Common myeloid progenitor, CD34-positive (primary cell): ENCODE data around the gene CCSER2.

Source experiments
- CTCF ChIA-PET: fragments of 350-600 bp; sonication (Branson Sonifier 250); formaldehyde crosslinking; loops from one replicate; lab custom pipeline; 2021; ENCODE audit warnings: antibody characterized with exemption; lab: Charles Lee
- POLR2A ChIA-PET: fragments of 350-600 bp; sonication (Branson Sonifier 250); formaldehyde crosslinking; loops from one replicate; lab custom pipeline; 2021; ENCODE audit warnings: antibody characterized with exemption; lab: Charles Lee
- DNase-seq, 3 donors: peaks; one replicate each; pipeline versions ENCODE4 v3.0.0 to v3.0.0-alpha.2; 2013
- H3K27ac ChIP-seq, 2 experiments: 1 replicate in 1 of 2; 2 replicates in 1 of 2; pipeline ENCODE4 v1.7.0; 2013; ENCODE audit warnings: inconsistent platforms in 2 of 2, low read length in 2 of 2, mild to moderate bottlenecking in 2 of 2, low read depth in 1 of 2, moderate library complexity in 1 of 2; ENCODE audit not compliant: severe bottlenecking in 2 of 2, insufficient read depth in 1 of 2, poor library complexity in 1 of 2
- H3K27me3 ChIP-seq, 5 experiments: replicated peaks in 2 of 5; 1 replicate in 3 of 5; 2 replicates in 2 of 5; pipeline versions ENCODE4 v1.6.1 to v1.7.0; 2013; ENCODE audit warnings: low read length in 4 of 5, mild to moderate bottlenecking in 2 of 5, moderate library complexity in 2 of 5, inconsistent platforms in 1 of 5; ENCODE audit not compliant: insufficient read depth in 5 of 5, control insufficient read depth in 4 of 5
- H3K36me3 ChIP-seq, 4 experiments: 1 replicate in 2 of 4; 2 replicates in 2 of 4; pipeline versions ENCODE4 v1.6.1 to v1.7.0; 2013; ENCODE audit warnings: low read length in 3 of 4, control low read depth in 1 of 4, mild to moderate bottlenecking in 1 of 4; ENCODE audit not compliant: control insufficient read depth in 4 of 4, insufficient read depth in 4 of 4
- H3K4me1 ChIP-seq, 4 experiments: 1 replicate in 3 of 4; 2 replicates in 1 of 4; pipeline versions ENCODE4 v1.6.1 to v1.7.1; 2013; ENCODE audit warnings: low read length in 3 of 4, mild to moderate bottlenecking in 3 of 4, control low read depth in 1 of 4, inconsistent platforms in 1 of 4, moderate library complexity in 1 of 4; ENCODE audit not compliant: control insufficient read depth in 4 of 4, insufficient read depth in 4 of 4; ENCODE audit errors: control extremely low read depth in 1 of 4
- H3K4me3 ChIP-seq, 7 experiments: 1 replicate in 4 of 7; 2 replicates in 3 of 7; pipeline versions ENCODE4 v1.5.1 to v1.7.0; 2013; ENCODE audit warnings: mild to moderate bottlenecking in 7 of 7, low read length in 6 of 7, moderate library complexity in 6 of 7, inconsistent platforms in 2 of 7, low read depth in 2 of 7, control low read depth in 1 of 7; ENCODE audit not compliant: insufficient read depth in 4 of 7, control insufficient read depth in 1 of 7; ENCODE audit errors: extremely low read depth in 1 of 7
- H3K9me3 ChIP-seq, 5 experiments: 1 replicate in 4 of 5; 2 replicates in 1 of 5; pipeline versions ENCODE4 v1.6.1 to v1.7.1; 2013; ENCODE audit warnings: low read length in 4 of 5, mild to moderate bottlenecking in 2 of 5, inconsistent platforms in 1 of 5, low read depth in 1 of 5, moderate library complexity in 1 of 5; ENCODE audit not compliant: control insufficient read depth in 4 of 5, insufficient read depth in 2 of 5; ENCODE audit errors: control extremely low read depth in 1 of 5
- WGBS: methylation state at CpG from one replicate; pipeline ENCODE4 v1.1.5; 2013; ENCODE audit not compliant: insufficient coverage; 5-methylcytosine and 5-hydroxymethylcytosine counted together

The CCSER2 gene

DNA sequence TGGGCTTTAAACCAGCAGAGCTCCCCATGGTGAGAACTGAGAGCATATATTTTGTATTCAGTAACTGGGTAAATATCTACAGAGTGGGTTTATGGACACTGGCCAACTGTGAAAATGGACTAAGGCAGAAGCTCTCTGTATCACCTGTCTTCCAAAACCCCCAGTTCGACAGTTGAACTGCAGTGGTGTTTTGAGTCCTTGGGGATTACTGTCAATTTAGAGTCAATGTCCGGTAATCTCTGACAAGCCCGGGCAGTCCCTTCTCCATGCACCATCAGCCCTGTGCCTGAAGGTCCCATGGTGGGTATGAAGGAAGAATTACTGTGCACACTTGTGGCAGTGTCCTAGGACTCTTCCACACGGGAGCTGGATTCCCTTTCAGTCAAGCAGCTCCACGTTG is 235.0 kb downstream of the CCSER2 start:
- 83% methylated on average over 1 of the region's 5 CpGs for WGBS
- no peaks in the 10 kb centered on the region for H3K9me3 ChIP-seq
- ChIA-PET CTCF (interaction anchor here (0.9 kb wide), 1 partner anchor 27 kb away, joined by 3 read pairs; no protein-coding TSS in a partner anchor), POLR2A (no interaction called here)
- DNase-seq: no peak
- no peaks in the 10 kb centered on the region for H3K36me3 ChIP-seq
- no peak overlapping the region for H3K4me3 ChIP-seq
- peaks cover 3 to 59% (median 26%) of the 10 kb centered on the region in 5 experiments for H3K27me3 ChIP-seq
- peaks cover 0 to 8% (median 4%) of the 10 kb centered on the region in 4 experiments for H3K4me1 ChIP-seq
- H3K27ac ChIP-seq: no peak overlapping the region

- peak; percentile 65 to 90 (median 89) for DNase-seq
- H3K27ac ChIP-seq: no peak overlapping the region
- H3K9me3 ChIP-seq: no peaks in the 10 kb centered on the region
- peaks cover 3 to 58% (median 24%) of the 10 kb centered on the region in 5 experiments for H3K27me3 ChIP-seq
- no peaks in the 10 kb centered on the region for H3K36me3 ChIP-seq
- CTCF ChIA-PET: interaction anchor here (0.9 kb wide), 1 partner anchor 27 kb away, joined by 3 read pairs; no protein-coding TSS in a partner anchor
- WGBS: 3% methylated on average over 4 of the region's 4 CpGs
- H3K4me3 ChIP-seq: no peak overlapping the region
- peaks cover 0 to 8% (median 4%) of the 10 kb centered on the region in 4 experiments for H3K4me1 ChIP-seq
- POLR2A ChIA-PET: no interaction called here
Measured at GRCh38 chr10:84563868-84564267, 235.5 kb downstream of the CCSER2 start.

GRCh38 chr10:84565881-84566582 is 237.6 kb downstream of the CCSER2 start:
- H3K9me3 ChIP-seq: no peaks in the 10 kb centered on the region
- ChIA-PET POLR2A (no interaction called here), CTCF (interaction anchor here (1.4 kb wide), 1 partner anchor 29 kb away, joined by 3 read pairs; no protein-coding TSS in a partner anchor)
- H3K27me3 ChIP-seq: peaks cover 9 to 65% (median 30%) of the 10 kb centered on the region in 5 experiments
- no peaks in the 10 kb centered on the region for H3K36me3 ChIP-seq
- H3K4me3 ChIP-seq: no peak overlapping the region
- H3K27ac ChIP-seq: no peak overlapping the region
- WGBS: 100% methylated on average over 2 of the region's 6 CpGs
- H3K4me1 ChIP-seq: peaks cover 0 to 8% (median 4%) of the 10 kb centered on the region in 4 experiments
- DNase-seq: no peak

- Histone ChIP-seq H3K27me3 (peaks cover 9 to 59% (median 30%) of the 10 kb centered on the region in 5 experiments), H3K36me3 (no peaks in the 10 kb centered on the region), H3K27ac (no peak overlapping the region), H3K4me3 (no peak overlapping the region), H3K4me1 (peaks cover 0 to 8% (median 4%) of the 10 kb centered on the region in 4 experiments), H3K9me3 (no peaks in the 10 kb centered on the region)
- ChIA-PET POLR2A (no interaction called here), CTCF (no interaction called here)
- 83% methylated on average over 1 of the region's 2 CpGs for WGBS
- DNase-seq: no peak
Measured at GRCh38 chr10:84567133-84567532, 238.7 kb downstream of the CCSER2 start.
